Spleen (tissue), 7 donors: ENCODE measurements around the gene MUC20.
"Not testable (repeated sequence)": the region's sequence is repeated elsewhere in the genome, so short reads cannot be mapped to it uniquely, and the experiment has no call there.

Source experiments
- CTCF ChIP-seq, 11 experiments: fragments of 200-600 bp in 7 of 11; fragments of 450-650 bp in 4 of 11; sonication (generic) in 4 of 11; IDR thresholded peaks in 8 of 11; conservative IDR thresholded peaks in 3 of 11; 1 replicate in 7 of 11; 2 replicates in 4 of 11; pipeline versions ENCODE4 v1.4.0 to v1.8.0; 2016 to 2021; ENCODE audit warnings: antibody characterized with exemption in 11 of 11, inconsistent platforms in 4 of 11, mild to moderate bottlenecking in 1 of 11
- POLR2A ChIP-seq, 3 donors: fragments of 450-650 bp; IDR thresholded peaks; one replicate each; pipeline ENCODE4 v1.5.1; 2017; ENCODE audit warnings: antibody characterized with exemption in 3 of 3, mild to moderate bottlenecking in 1 of 3
- POLR2AphosphoS5 ChIP-seq, 3 donors: sonication (generic); formaldehyde crosslinking; IDR thresholded peaks; one replicate each; pipeline ENCODE4 v1.5.1; 2017; ENCODE audit warnings: antibody characterized with exemption in 3 of 3
- donor health status: DM: no; HTN: no; CAD: no; lungs with moderate emphysema.
- donor health status: DM: no; HTN: no; CAD: no.
- donor health status: DM: no; HTN: no; CAD: no.

- not testable (repeated sequence) for TF ChIP-seq POLR2A (IDR thresholded peaks at IDR 0.05); CTCF (IDR thresholded peaks at IDR 0.05 in 8 of 11, conservative IDR thresholded peaks at IDR 0.05 in 3 of 11); POLR2AphosphoS5 (IDR thresholded peaks at IDR 0.05)
These were observed 39.2 kb upstream of the MUC20 start for GRCh38 chr3:195681458-195682103.
